Spleen (tissue), 11 donors: ENCODE measurements around the gene FN1. TPM values are rescaled to one million over a fixed set of nuclear protein-coding genes. Genes with fewer than 3 reads are reported as not detected.

Experiments
- DNase-seq: peaks from one replicate; pipeline ENCODE4 v3.0.0-alpha.2; 2020
- H3K27ac ChIP-seq, 8 donors: fragments of 200-600 bp; sonication (generic) in 7 of 8; 1 replicate in 4 of 8; 2 replicates in 4 of 8; pipeline versions ENCODE4 v1.5.0 to v1.8.0; 2016 to 2021; ENCODE audit warnings: inconsistent platforms in 4 of 8, mild to moderate bottlenecking in 4 of 8, moderate library complexity in 1 of 8
- H3K27me3 ChIP-seq, 7 donors: fragments of 200-600 bp; sonication (generic) in 6 of 7; replicated peaks in 1 of 7; 1 replicate in 4 of 7; 2 replicates in 3 of 7; pipeline versions ENCODE4 v1.5.0 to v1.8.0; 2016 to 2021; ENCODE audit warnings: inconsistent platforms in 3 of 7, mild to moderate bottlenecking in 1 of 7
- H3K36me3 ChIP-seq, 6 donors: fragments of 200-600 bp; sonication (generic) in 5 of 6; 1 replicate in 4 of 6; 2 replicates in 2 of 6; pipeline versions ENCODE4 v1.5.0 to v1.8.0; 2016 to 2021; ENCODE audit warnings: inconsistent platforms in 2 of 6
- H3K4me1 ChIP-seq, 6 donors: fragments of 200-600 bp; sonication (generic) in 5 of 6; 1 replicate in 3 of 6; 2 replicates in 3 of 6; pipeline versions ENCODE4 v1.5.0 to v1.8.0; 2016 to 2021; ENCODE audit warnings: inconsistent platforms in 3 of 6
- H3K4me3 ChIP-seq, 8 donors: fragments of 200-600 bp; sonication (generic) in 7 of 8; 1 replicate in 4 of 8; 2 replicates in 4 of 8; pipeline versions ENCODE4 v1.5.0 to v1.8.0; 2016 to 2021; ENCODE audit warnings: inconsistent platforms in 4 of 8, mild to moderate bottlenecking in 4 of 8, moderate library complexity in 2 of 8
- H3K9me3 ChIP-seq, 8 donors: fragments of 200-600 bp; sonication (generic) in 7 of 8; 1 replicate in 4 of 8; 2 replicates in 4 of 8; pipeline versions ENCODE4 v1.5.0 to v1.8.0; 2016 to 2021; ENCODE audit warnings: inconsistent platforms in 4 of 8
- CTCF ChIP-seq, 11 experiments: fragments of 200-600 bp in 7 of 11; fragments of 450-650 bp in 4 of 11; sonication (generic) in 4 of 11; IDR thresholded peaks in 8 of 11; conservative IDR thresholded peaks in 3 of 11; 1 replicate in 7 of 11; 2 replicates in 4 of 11; pipeline versions ENCODE4 v1.4.0 to v1.8.0; 2016 to 2021; ENCODE audit warnings: antibody characterized with exemption in 11 of 11, inconsistent platforms in 4 of 11, mild to moderate bottlenecking in 1 of 11
- POLR2A ChIP-seq, 3 donors: fragments of 450-650 bp; IDR thresholded peaks; one replicate each; pipeline ENCODE4 v1.5.1; 2017; ENCODE audit warnings: antibody characterized with exemption in 3 of 3, mild to moderate bottlenecking in 1 of 3
- POLR2AphosphoS5 ChIP-seq, 3 donors: sonication (generic); formaldehyde crosslinking; IDR thresholded peaks; one replicate each; pipeline ENCODE4 v1.5.1; 2017; ENCODE audit warnings: antibody characterized with exemption in 3 of 3
- WGBS, 5 donors: extraction: QIAGEN DNeasy Blood & Tissue Kit in 3 of 5; methylation state at CpG; one replicate each; pipeline versions ENCODE4 v1.1.5 to v1.1.7; 2013 to 2018; 5-methylcytosine and 5-hydroxymethylcytosine counted together
- intact Hi-C: fragments of 100-400 bp; cut with DNase I; formaldehyde crosslinking; loops from one replicate; pipeline ENCODE4 v1.15.0; 2023; ENCODE audit warnings: low total_unique reads
- polyA plus RNA-seq, 3 donors: library from polyadenylated mRNA; stranded (reverse); fragments of 200-250 nt; gene quantifications; one replicate each; pipeline ENCODE4 v1.2.1, GENCODE V29; 2013
- total RNA-seq, 7 donors: library from RNA; depleted of rRNA in 3 of 7; stranded (reverse); fragments of >200 nt in 3 of 7; fragmentation: NEBNext Ultra II Directional in 4 of 7; extraction: Animal tissue kit (Norgen Biotek cat#: 25700) in 4 of 7; gene quantifications; one replicate each; pipeline versions ENCODE4 v1.1.0 to v1.2.1, GENCODE V29; 2016 to 2021
- donor health status: healthy with polysubstance abuse.
- donor health status: DM: no; HTN: no; CAD: no; lungs with moderate emphysema.
- donor health status: DM: no; HTN: no; CAD: no.
- donor health status: Bipolar disorder and iron deficiency.
- donor health status: healthy.
- donor health status: DM: no; HTN: no; CAD: no.
- donor health status: DM: yes; HTN: yes; CAD: no.

The FN1 gene
- total and polyA plus RNA-seq, 10 donors, result 28.0 to 104 (median 35.8) TPM

- Histone ChIP-seq H3K9me3 (no peaks in the 10 kb centered on the region), H3K27me3 (no peaks in the 10 kb centered on the region), H3K36me3 (peaks cover 0 to 38% (median 0%) of the 10 kb centered on the region in 6 donors), H3K4me3 (no peak overlapping the region), H3K27ac (no peak overlapping the region), H3K4me1 (no peaks in the 10 kb centered on the region)
- WGBS, 5 donors, result 94 to 99% (median 95%) methylated on average over 7 of the region's 7 CpGs
- intact Hi-C loops, result no loop called here
- TF ChIP-seq POLR2AphosphoS5 (IDR thresholded peaks at IDR 0.05), result no peak
- TF ChIP-seq CTCF (IDR thresholded peaks at IDR 0.05 in 8 of 11, conservative IDR thresholded peaks at IDR 0.05 in 3 of 11), result no peak
- TF ChIP-seq POLR2A (IDR thresholded peaks at IDR 0.05), result no peak
- no peak for DNase-seq
These were observed 79.4 kb downstream of the FN1 start for GRCh38 chr2:215356334-215356947.

DNA sequence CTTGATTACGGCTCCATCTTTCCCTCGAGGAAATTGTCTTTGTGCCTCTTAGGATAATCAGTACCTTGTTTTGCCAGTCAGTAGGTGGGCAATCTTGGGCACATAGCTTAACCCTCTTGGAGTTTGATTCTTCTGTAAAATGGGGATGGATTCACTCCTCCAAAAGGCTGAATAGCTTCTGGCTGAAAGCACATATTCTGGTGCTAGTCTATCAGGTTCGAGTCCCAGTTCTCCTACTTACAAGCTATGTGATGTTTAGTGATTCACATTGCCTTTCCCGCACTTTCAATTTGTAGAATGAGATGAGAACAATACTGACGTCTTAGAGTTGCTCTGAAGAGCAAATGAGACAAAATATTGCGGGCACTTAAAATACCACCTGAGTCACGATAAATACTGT, 80.1 kb downstream of the FN1 start:
- no peaks in the 10 kb centered on the region for H3K4me1 ChIP-seq
- H3K27ac ChIP-seq, result no peak overlapping the region
- no peak for DNase-seq
- H3K4me3 ChIP-seq, result no peak overlapping the region
- peaks cover 0 to 44% (median 3%) of the 10 kb centered on the region in 6 donors for H3K36me3 ChIP-seq
- no peak for TF ChIP-seq POLR2AphosphoS5 (IDR thresholded peaks at IDR 0.05)
- H3K9me3 ChIP-seq, result no peaks in the 10 kb centered on the region
- no peaks in the 10 kb centered on the region for H3K27me3 ChIP-seq
- 94 to 99% (median 96%) methylated on average over 7 of the region's 7 CpGs for WGBS, 5 donors
- intact Hi-C loops, result no loop called here

- no peak overlapping the region for H3K27ac ChIP-seq
- no peaks in the 10 kb centered on the region for H3K9me3 ChIP-seq
- H3K27me3 ChIP-seq, result no peaks in the 10 kb centered on the region
- intact Hi-C loops, result no loop called here
- WGBS, 5 donors, result 87 to 93% (median 90%) methylated on average over 9 of the region's 9 CpGs
- H3K4me3 ChIP-seq, result no peak overlapping the region
- no peaks in the 10 kb centered on the region for H3K4me1 ChIP-seq
- TF ChIP-seq POLR2A (IDR thresholded peaks at IDR 0.05) (no peak), CTCF (IDR thresholded peaks at IDR 0.05 in 8 of 11, conservative IDR thresholded peaks at IDR 0.05 in 3 of 11) (no peak), POLR2AphosphoS5 (IDR thresholded peaks at IDR 0.05) (no peak)
- peaks cover 0 to 46% (median 9%) of the 10 kb centered on the region in 6 donors for H3K36me3 ChIP-seq
- DNase-seq, result no peak
These were observed 80.8 kb downstream of the FN1 start for GRCh38 chr2:215354771-215355695.

DNA sequence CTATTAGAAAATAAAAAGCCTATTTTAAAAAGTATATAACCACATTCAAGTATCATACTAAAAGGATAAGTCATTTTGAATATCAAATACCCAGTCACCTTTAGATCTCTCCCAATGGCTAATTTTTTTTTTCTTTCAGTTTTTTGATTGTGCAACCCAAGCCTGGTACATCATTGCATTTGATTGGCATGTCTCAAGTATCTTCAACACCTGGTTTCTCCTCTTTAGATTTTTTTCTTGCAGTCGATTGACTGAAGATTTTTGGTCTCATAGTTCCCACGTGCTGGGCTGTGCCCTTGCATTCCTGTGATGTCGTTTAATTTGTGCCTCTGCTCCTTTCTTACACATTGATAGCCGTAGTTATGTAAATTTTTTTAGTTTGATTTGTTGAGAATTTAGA, 83.3 kb downstream of the FN1 start:
- Histone ChIP-seq H3K9me3 (no peaks in the 10 kb centered on the region), H3K36me3 (peaks cover 0 to 67% (median 33%) of the 10 kb centered on the region in 6 donors), H3K27ac (no peak overlapping the region), H3K4me1 (no peaks in the 10 kb centered on the region), H3K27me3 (no peaks in the 10 kb centered on the region), H3K4me3 (no peak overlapping the region)
- DNase-seq, result no peak
- TF ChIP-seq POLR2A (IDR thresholded peaks at IDR 0.05), result no peak
- no peak for TF ChIP-seq CTCF (IDR thresholded peaks at IDR 0.05 in 8 of 11, conservative IDR thresholded peaks at IDR 0.05 in 3 of 11)
- TF ChIP-seq POLR2AphosphoS5 (IDR thresholded peaks at IDR 0.05), result no peak
- 46 to 76% (median 48%) methylated on average over 4 of the region's 4 CpGs for WGBS, 5 donors
- intact Hi-C loops, result no loop called here
